ENCODE data around the gene MAGI1.
"Not testable (repeated sequence)": the region's sequence is repeated elsewhere in the genome, so short reads cannot be mapped to it uniquely, and the experiment has no call there.

The MAGI1 gene

DNA sequence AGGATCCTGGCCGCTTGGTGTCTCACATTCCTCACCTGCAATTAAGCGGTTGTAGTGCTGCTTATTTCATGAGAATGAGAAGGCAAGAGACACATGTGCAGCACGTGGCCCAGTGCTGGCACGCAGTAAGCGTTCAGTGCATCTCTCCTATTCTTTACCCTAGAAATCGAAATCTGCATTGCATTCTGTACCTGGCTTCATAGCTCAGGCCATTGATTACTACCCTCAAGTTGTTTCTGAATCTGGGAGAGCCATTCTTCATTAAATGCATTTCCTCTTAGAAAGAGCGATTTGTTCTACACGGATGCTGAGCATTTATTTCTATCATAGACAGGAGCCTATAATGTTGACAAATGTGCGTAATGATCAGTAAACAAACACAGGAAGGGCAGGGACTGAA, 168.9 kb downstream of the MAGI1 start:
- no peak for DNase-seq

DNA sequence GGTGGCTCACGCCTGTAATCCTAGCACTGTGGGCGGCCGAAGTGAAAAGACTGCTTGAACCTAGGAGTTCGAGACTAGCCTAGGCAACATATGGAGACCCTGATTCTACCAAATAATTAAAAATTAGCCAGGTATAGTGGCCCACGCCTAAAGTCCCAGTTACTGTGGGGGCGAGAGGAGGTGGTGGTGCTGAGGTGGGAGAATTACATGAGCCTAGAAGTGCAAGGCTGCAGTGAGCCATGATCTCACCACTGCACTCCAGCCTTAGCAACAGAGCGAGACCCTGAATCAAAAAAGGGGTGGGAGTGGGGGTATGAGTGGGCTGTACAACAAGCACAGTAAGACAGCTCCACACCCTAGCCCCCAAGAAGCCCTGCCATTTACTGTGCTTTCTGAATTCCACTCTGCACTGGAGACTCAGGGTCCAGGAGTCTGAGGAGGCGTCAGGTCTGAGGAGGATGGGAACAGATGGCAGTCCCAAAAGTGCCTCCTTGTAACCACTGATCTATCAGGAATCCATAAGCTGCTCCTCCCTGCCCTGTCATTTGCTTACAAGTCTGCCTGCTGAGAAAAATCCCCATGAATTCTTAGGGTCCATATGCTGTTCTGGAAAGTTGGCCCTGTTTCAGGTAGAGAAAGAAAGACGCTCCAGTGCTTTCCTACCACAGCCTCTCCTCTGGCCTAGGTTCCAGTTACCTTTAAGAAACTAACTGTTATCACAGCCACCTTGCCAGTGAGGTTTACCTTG, 171.1 kb downstream of the MAGI1 start:
- no peak for DNase-seq

DNA sequence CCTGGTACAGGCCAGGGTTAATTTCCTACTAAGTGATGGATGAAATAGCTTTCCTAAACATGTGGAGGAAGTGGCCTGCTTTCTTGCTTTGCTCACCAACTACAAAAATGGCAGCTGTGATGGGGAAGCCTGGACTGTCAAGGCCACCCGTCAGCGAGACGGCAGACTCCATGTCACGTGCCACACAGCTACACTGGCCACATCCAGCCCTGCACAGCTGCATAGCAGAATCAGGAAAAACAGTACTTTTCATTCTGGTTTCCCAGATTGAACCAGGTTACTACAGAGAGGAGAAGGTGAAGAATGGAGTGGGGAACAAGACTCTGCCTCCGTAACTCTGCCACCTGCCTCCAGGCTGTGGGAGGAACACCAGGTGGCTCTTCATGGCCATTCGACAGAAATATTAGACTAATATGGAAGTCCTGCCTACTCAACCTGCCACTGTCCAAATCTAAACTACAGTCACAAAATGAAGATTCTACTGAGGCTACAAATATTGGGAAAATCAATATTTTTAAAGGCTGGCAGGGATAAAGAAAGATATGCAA, 174.3 kb downstream of the MAGI1 start:
- no peak for DNase-seq

DNA sequence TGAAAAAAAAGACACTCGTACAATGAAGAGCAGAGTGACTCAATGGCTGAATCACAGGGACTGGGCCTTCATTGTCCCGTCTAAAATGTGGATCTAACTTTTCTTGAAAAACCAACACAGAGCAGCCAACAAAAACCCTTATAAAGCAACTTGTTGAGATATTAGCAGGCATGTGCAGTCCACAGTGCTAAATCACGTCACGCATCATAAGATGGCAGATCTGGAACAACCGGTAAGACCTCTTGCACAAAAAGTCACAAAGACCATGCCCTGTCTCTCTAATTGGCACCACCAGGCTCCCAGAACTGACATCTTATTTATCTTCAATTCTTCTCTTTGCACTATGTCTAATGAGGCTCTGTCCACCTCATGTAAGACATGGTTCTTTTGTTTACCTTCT, 177.0 kb downstream of the MAGI1 start:
- DNase-seq = no peak

DNA sequence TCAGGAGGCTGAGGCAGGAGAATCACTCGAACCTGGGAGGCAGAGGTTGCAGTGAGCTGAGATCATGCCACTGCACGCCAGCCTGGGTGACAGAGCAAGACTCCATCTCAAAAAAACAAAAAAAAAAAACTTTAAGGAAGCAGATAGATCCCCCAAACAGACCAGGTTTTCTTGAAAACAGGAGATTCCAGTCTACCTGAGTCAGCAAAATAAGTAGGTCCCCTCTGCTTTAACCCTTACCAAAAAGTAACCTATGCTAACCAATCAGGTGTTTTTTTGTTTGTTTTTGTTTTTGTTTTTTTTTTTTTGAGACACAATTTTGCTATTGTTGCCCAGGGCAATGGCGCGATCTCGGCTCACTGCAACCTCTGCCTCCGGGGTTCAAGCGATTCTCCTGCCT, 179.1 kb downstream of the MAGI1 start:
- not testable (repeated sequence) for DNase-seq

DNA sequence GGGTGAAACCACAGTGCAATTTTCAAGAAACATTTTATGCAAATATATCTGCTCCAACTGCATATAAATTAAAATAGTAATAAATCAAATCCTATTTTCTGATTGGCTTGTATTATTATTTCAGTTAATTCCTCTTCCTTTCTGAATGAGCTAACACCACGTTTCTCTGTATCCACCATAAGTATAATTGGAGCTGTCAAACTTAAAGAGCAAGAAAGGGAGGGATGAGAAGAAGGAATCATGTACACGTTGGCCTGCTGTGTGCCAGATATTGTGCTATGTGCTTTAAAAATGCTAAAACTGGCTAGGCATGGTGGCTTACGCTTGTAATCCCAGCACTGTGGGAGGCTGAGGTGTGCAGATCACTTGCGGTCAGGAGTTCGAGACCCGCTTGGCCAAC, 180.0 kb downstream of the MAGI1 start:
- DNase-seq = no peak

DNA sequence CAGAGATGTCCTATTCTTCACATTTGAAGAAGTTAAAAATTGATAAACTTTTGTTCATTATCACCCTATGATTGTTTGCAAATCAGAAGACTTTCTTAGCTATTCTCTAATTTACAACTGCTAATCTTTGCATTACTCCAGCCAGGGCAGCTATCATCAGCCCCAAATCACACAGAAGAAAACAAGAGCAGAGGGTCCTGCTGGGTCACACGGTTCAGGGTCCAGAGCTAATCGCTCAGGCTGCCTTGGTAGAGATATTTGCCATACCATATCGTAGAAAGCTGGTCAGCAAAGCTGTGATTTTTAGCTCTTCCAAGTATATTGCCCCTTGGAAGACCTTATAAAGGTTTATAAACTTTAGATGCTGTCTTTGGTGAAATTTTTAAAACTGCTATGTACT, 181.4 kb downstream of the MAGI1 start:
- no peak for DNase-seq

DNA sequence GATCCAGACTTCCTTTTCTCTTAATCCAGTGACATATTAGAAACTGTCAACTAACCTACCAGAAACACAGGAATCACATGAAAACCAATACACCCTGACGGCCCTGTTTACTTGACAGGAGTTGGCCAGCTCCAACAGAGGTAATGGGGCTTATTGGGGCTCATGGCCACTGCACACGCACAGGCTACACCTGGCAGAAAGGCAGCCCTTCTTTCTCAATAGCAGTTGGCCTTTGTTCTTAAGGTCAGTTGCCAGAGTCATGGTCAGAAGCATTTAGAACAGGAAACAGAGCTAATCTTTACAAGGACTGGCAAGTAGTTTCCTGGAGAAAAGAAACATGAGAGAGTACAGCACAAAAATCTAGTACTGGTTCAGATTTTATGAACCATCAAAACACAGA, 181.8 kb downstream of the MAGI1 start:
- no peak for DNase-seq

DNA sequence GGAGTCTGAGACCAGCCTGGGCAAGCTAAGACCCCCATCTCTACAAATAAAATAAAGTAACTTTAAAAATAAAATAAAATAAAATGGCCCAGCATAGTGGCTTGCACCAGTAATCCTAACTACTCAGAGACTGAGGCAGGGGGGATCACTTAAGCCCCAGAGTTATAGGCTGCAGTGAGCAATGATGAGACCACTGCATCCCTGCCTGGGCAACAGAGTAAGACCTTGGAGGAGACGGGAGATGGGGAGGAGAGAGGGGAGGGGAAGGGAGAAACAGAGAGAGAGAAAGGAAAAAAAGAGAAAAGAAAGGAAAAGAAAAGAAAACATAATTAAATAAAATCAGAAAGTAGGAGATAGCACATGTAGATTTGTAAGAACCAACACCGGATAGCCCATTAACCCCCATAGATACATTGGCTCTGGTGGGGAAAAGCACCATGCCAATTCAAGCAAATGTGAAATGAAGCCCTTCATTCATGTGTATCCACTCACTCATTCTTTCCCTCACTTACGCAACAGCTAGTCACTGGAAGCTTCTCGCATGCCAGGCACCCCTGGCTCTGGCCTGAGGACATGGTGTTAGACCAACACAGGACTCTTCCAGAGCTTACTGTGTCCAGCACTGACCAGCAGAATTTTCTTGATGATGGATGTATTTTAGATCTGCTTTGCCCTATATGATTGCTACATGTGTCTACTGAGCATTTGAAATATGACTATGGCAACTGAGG, 183.2 kb downstream of the MAGI1 start:
- DNase-seq = no peak

DNA sequence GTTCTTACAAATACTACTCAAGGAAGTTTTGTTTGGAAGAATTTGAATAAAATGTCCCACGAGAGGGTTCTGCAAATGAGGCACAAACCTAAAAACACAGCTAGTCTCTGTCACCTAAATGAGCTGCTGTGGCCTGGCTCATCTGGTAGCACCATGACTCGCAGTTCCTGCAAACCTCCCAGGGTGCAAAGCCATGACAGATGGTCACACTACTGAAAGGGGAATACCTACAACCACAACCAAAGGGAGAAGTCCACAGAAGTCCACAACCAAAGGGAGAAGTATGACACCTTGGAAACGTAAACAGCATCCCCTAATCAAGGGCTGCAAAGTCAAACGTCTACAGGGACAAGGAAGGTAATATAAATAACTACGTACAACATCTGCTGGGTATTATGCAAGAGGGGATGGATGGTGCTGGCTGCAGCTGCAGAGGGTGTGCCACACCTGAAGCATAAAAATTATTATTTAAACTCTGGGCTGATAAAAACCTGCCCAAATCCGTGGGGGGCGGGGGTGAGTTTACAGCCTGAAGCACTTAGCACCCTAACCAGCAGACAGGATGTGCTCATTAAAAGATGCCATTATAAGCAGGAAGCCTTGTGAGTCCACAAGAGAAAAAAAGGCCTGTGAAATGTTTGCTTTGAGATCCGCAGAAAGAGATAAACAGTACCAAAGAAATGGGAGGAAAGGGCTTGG, 184.0 kb downstream of the MAGI1 start:
- no peak for DNase-seq

DNA sequence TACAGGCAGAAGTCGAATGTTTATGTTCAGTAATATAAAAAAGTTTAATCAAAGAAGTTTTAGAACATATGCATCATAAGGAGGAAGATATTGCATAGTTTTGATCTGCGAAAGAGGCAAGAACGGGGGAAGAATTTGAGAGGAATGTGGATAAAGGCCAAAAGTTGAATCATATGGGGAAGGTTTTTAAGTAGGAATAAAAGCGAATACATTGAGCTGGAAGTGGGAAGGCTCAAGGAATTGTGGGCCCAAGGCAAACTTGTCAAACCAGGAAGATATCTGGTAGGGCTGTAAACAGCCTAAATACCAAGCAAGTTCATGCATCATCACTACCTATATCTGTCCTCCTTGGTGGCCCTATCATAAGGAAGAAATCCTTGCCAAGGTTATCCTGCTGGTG, 186.9 kb downstream of the MAGI1 start:
- no peak for DNase-seq

DNA sequence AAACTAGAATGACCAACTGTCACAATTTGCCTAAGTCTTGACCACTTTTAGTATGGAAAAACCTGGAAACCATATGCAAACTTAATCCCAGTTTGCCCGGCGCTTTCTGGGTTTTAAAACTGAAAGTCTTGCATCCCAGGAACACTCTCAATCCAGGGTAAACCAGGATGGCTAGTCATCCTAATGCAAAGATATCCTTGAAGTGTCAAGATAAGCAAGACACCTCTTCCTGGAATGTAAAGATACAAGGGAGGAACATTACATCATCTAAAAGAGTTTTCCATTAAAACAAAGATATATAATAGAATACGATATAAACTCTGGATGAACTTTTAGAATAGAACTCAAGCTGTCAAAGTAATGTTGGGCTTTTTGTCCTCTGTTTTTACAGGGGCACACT, 188.5 kb downstream of the MAGI1 start:
- DNase-seq = no peak

DNA sequence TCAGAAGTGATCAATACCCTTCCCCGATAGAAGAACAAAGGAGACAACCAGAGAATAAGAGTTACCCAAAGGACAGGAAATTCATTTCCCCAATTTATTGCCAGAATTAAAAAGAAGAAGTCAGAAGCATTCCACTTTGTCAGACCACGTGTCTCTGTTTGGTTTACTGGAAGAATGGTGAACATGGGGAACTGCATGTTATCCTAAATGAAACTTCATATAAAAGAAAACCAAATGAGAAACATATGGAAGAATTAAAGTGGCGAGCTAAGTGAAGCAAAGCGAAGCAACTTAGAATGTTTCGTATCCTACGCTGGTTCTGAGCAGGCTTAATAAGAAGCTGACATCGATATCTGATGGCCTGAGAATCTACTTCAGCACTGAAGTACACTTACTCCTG, 190.7 kb downstream of the MAGI1 start:
- no peak for DNase-seq

DNA sequence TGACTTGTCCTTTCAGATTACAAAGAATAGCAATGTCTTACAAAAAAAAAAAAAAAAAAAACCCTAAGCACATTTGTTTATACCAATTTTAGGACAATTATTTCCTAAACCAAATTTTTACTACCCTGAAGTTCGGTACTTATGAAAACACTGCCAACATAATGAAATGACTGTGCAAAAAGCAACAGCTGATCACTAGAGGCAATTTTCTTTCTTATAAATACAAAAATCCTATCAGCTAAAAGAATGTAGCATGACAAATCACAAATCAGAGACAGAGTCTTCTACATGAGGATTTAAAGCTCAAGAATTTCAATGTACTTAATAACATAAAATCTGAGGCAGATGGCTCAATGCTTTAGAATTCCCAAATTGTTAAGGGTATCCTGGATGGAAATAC, 191.8 kb downstream of the MAGI1 start:
- DNase-seq = no peak

DNA sequence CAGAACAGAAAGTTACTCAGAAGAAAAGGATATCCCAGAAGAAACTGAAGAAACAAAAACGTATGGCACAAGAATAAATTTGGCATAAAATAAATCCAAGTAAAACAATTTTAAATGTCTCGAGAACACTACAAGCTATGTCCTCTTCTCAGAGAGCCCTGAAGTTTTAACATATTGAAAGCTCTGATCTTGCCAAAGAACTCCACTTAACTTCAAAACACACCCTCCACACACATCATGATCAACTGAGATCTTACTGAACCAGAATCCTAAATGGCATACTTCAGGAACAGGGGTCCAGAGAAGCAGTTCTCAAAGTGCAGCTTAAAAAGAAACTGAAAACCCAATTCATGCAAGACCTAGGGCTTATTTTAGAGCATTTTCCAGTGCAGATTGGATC, 194.3 kb downstream of the MAGI1 start:
- no peak for DNase-seq

DNA sequence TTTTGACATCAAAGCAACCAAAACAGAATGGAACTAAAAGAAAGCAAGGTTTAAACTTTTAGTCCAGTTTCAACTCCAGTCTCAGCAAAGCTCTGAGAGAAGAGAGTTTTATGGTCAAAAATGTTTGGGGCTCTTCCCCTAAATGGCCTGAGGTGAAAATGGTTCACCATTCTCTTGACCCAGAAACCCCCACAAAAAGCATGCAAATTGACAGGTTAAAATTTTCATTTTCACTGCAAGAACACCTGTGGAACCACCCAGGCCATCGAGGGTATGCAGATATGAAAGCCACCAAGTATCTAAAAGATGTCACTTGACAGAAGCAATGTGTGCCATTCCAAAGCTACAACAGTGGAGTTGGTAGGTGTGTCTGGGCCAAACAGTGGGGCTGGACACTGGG, 195.0 kb downstream of the MAGI1 start:
- DNase-seq = no peak

DNA sequence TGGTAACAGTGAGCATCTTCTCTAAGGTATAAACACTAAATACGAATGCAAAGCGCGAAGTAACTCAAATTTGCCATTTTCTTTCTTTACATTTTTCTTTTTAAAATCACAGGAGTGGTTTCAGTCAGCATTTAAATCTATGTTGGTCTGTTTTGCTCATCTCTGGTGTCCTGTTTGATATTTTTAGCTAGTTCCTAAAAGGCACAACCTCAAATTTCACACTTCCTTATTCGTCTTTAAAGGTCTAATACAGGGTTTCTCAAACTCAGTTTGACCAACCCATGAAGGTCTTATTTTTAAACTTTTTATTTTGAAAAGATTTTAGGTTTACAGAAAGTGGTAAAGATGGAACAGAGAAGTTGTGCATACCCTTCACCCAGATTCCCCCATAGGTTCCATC, 201.1 kb downstream of the MAGI1 start:
- DNase-seq = no peak

DNA sequence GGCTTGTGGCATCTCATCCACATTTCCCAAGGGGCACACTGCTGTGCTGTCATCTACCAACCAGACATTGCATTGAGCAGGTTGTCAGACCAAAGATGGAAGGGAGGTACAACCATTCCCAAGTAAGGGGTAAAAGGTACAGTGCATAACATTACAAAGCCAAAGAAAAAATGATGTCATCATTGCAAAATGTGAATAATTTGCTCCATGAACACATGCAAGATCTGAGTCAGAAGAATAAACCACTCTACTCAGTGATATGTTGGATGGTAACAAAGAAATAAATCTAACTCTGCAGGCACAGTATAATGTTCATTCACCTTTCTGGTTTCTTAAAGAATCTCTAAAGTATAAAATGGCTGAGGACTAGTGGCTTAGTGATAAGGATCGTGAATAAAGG, 202.7 kb downstream of the MAGI1 start:
- no peak for DNase-seq

DNA sequence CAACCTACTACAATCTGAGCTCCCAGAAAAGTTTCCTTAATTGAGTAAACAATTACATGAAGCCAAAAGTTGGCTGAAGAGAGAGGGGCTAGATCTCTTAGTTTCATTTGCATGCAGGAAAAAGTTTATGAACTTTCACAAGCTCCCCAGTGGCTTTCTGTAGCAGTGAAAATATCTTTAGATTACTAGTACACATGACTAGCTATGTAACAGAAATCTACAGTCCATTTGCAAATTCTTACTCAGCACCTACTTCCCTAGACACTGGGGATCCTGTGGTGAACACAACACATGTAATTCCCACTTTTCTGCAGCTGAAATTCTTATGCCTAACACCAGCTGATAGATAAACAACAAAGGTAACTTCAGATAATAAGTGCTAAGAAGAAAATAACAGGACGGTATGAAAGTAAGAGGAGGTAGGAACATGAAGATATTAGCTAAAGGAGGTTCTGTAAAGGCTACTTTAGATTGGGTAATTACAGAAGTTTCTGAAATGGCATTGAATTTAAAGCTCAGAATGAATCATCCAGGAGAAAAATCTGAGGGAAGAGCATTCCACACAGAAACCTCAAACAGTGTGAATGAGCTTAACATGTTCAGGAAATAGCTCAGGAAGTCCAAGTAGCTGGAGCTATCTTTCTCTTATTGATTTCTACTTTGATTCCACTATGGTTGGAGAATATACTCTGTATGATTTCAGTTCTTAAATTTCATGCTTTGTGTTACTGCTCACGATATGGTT, 204.8 kb downstream of the MAGI1 start:
- no peak for DNase-seq

DNA sequence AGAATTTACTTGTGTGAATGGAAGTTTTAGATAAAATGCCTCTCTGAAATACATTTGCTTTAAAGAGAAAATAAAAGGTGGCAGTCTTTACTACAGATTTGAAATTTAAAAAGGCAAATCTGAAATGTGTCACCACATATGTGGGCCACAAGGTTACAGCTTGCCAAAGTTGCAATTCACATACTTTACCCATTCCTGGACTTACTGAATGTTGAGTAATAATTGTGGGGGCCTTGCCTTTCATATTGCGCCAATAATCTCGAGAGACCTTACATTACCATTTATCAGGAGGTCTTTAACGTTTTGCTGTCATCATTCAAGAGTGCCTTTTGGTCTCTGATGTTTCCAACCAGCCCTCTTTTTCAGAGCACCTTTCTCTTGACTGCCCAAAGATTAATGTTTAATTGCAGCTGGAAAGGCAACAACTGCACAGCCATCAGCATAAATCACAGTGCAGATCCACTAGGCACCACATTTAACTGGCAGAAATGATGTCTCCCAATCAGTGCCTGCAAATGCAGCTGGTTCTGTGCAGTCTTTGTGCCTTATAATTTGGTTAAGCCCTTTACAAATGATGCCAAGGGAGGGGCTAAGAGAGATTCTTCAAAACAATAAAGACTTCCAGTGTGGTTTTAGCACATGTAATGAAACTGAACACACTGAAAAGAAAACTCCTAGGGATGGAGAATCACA, 206.8 kb downstream of the MAGI1 start:
- DNase-seq = no peak

DNA sequence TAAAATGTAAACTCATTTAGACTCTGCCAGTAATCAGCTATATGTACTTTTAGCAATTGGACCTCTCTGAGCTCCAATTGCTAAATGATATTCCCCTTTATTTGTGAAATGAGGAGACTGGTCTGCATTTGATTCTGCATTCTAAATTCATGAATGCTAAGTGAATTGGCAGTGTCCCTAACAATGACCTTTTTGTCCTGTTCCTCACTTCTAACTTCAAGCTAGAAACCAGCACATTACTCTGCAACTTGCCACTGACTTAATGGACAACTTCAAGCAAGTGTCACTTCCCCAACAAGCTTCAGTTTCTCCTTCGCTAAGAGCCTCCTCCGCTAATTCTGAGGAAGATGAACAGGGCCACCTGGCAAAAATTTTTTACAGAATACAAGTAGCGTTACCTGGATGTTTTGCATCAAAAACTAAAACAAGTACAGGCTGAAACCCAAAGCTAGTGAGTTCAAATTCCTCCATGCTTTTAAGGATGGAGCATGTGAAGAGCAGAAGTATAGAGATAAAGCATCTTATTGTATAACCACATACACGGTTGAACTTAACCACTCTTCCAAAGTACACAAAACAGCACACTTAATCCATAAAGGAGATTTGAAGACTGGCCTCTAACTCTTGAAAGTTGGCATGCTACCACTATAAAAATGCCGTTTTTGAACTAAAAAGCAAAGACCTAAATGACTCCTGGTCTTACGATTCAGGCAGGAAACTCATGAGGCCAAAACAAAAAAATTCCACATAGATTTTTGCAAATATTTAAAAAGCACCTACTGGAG, 207.6 kb downstream of the MAGI1 start:
- DNase-seq = no peak

DNA sequence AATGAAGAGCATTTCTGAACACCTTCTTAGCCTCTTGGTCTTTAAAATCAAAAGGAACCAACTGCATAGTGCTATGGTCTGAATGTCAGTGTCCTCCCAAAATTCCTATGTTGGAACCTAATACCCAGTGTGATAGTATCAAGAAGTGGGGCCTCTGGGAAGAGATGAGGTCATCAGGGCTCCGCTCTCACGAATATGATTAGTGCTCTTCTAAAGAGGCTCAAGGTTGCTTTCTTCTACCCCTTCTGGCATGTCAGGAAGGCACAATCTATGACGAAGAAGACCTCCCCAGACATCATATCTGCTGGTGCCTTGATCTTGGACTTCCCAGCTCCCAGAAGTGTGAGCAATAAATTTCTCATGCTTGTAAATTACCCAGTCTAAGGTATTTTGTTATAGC, 209.5 kb downstream of the MAGI1 start:
- DNase-seq = no peak

All from retina (tissue), 1 donor.